GM12878 (cell line): ENCODE data around the gene KPNA1. TPM values are rescaled to one million over a fixed set of nuclear protein-coding genes. Genes with fewer than 3 reads are reported as not detected.

Source experiments
- BCL3 ChIP-seq: IDR thresholded peaks from 2 replicates; pipeline ENCODE4 v1.6.1; 2011; ENCODE audit warnings: borderline replicate concordance, low read depth, mild to moderate bottlenecking, moderate library complexity, low read length; ENCODE audit not compliant: insufficient read depth, poor library complexity, severe bottlenecking
- BRCA1 ChIP-seq: IDR thresholded peaks from 2 replicates; pipeline ENCODE4 v1.6.1; 2011; ENCODE audit warnings: low read depth, low read length, improper control_type of control experiment
- CREB1 ChIP-seq: IDR thresholded peaks from 2 replicates; pipeline ENCODE4 v1.6.1; 2012; ENCODE audit warnings: low read depth, mild to moderate bottlenecking, inconsistent platforms
- EGR1 ChIP-seq, 2 experiments: IDR thresholded peaks; 1 replicate in 1 of 2; 2 replicates in 1 of 2; pipeline ENCODE4 v1.6.1; 2011 to 2012; ENCODE audit warnings: low read depth in 2 of 2, low read length in 2 of 2, borderline replicate concordance in 1 of 2, mild to moderate bottlenecking in 1 of 2, moderate library complexity in 1 of 2
- EZH2 ChIP-seq: IDR thresholded peaks from 2 replicates; pipeline ENCODE4 v1.6.1; 2012; ENCODE audit warnings: low read depth, mild to moderate bottlenecking, control low read depth, inconsistent platforms, low read length, borderline replicate concordance; ENCODE audit not compliant: control insufficient read depth
- FOXK2 ChIP-seq: fragments of 450-650 bp; IDR thresholded peaks from 2 replicates; pipeline ENCODE4 v1.6.1; 2017; ENCODE audit warnings: mild to moderate bottlenecking, moderate library complexity
- HDAC2 ChIP-seq: fragments of 200-600 bp; sonication (generic); IDR thresholded peaks from 2 replicates; pipeline ENCODE4 v1.6.1; 2017
- HSF1 ChIP-seq: fragments of 150-350 bp; IDR thresholded peaks from 2 replicates; pipeline ENCODE4 v1.6.1; 2014; ENCODE audit warnings: mild to moderate bottlenecking, low read depth, low read length
- JUND ChIP-seq: IDR thresholded peaks from 2 replicates; pipeline ENCODE4 v1.6.1; 2012; ENCODE audit warnings: low read depth, mild to moderate bottlenecking, low read length, improper control_type of control experiment, moderate library complexity
- LARP7 ChIP-seq: fragments of 450-650 bp; IDR thresholded peaks from 2 replicates; pipeline ENCODE4 v1.6.1; 2017; ENCODE audit warnings: mild to moderate bottlenecking
- MAX ChIP-seq: IDR thresholded peaks from 2 replicates; pipeline ENCODE4 v1.6.1; 2012; ENCODE audit warnings: low read depth, low read length, improper control_type of control experiment
- MLLT1 ChIP-seq: fragments of 450-650 bp; IDR thresholded peaks from 2 replicates; pipeline ENCODE4 v1.6.1; 2016; ENCODE audit warnings: mild to moderate bottlenecking
- MXI1 ChIP-seq: fragments of 150-350 bp; IDR thresholded peaks from 2 replicates; pipeline ENCODE4 v1.6.1; 2011; ENCODE audit warnings: low read depth, mild to moderate bottlenecking, inconsistent platforms, low read length, improper control_type of control experiment
- NBN ChIP-seq: fragments of 450-650 bp; IDR thresholded peaks from 2 replicates; pipeline ENCODE4 v1.6.1; 2016
- NR2F1 ChIP-seq: fragments of 450-650 bp; conservative IDR thresholded peaks from 2 replicates; pipeline ENCODE4 v1.6.1; 2017; ENCODE audit warnings: mild to moderate bottlenecking
- PAX5 ChIP-seq: IDR thresholded peaks from 2 replicates; pipeline ENCODE4 v1.6.1; 2011; ENCODE audit warnings: low read depth, low read length, borderline replicate concordance
- RAD51 ChIP-seq: fragments of 450-650 bp; IDR thresholded peaks from 2 replicates; pipeline ENCODE4 v1.6.1; 2016; ENCODE audit warnings: moderate library complexity, mild to moderate bottlenecking, inconsistent platforms
- SIN3A ChIP-seq: IDR thresholded peaks from 2 replicates; pipeline ENCODE4 v1.6.1; 2012; ENCODE audit warnings: low read depth, low read length, improper control_type of control experiment
- SKIL ChIP-seq: fragments of 450-650 bp; IDR thresholded peaks from 2 replicates; pipeline ENCODE4 v1.6.1; 2017; ENCODE audit warnings: mild to moderate bottlenecking, low read depth, inconsistent platforms; ENCODE audit not compliant: poor library complexity, severe bottlenecking
- SMAD5 ChIP-seq: IDR thresholded peaks from 2 replicates; pipeline ENCODE4 v1.6.1; 2016; ENCODE audit warnings: antibody characterized with exemption, low read depth
- SMC3 ChIP-seq: IDR thresholded peaks from 2 replicates; pipeline ENCODE4 v1.6.1; 2011; ENCODE audit warnings: low read length, improper control_type of control experiment, borderline replicate concordance
- YBX1 ChIP-seq: fragments of 450-650 bp; IDR thresholded peaks from 2 replicates; pipeline ENCODE4 v1.6.1; 2016; ENCODE audit warnings: antibody characterized with exemption
- ZNF24 ChIP-seq: fragments of 450-650 bp; IDR thresholded peaks from 2 replicates; pipeline ENCODE4 v1.6.1; 2017; ENCODE audit warnings: antibody characterized with exemption, mild to moderate bottlenecking
- polyA plus RNA-seq, 11 experiments: library from polyadenylated mRNA; depleted of rRNA in 4 of 11; unstranded in 6 of 11; stranded (reverse) in 5 of 11; fragments of >200 nt; fragmentation: Nextera tagmentation in 4 of 11; fragmentation: Illumina TruSeq in 1 of 11; extraction: Ambion mirVana in 4 of 11; extraction: Trizol in 1 of 11; gene quantifications; 1 replicate in 1 of 11; 2 replicates in 10 of 11; pipeline versions ENCODE4 v1.2.1 to v1.2.3, GENCODE V29; 2011 to 2016; ENCODE audit warnings: inconsistent platforms in 2 of 11, missing spikeins in 2 of 11, low read depth in 1 of 11
- total RNA-seq, 4 experiments: library from RNA; depleted of rRNA in 3 of 4; stranded (reverse); fragments of >200 nt in 3 of 4; fragmentation: Illumina TruSeq in 1 of 4; extraction: Trizol in 1 of 4; gene quantifications; 2 replicates each; pipeline versions ENCODE4 v1.2.1 to v1.2.3, GENCODE V29; 2013 to 2021

Gene KPNA1
- total and polyA plus RNA-seq, 10 of the 15 experiments (the other 5 are each of a cell fraction or from before 2014, with no cell fraction given) = 8.5 to 52.7 (median 41.0) TPM

- peak; percentile 78; the same call in 1 of the 2 replicates for TF ChIP-seq MAX
- TF ChIP-seq FOXK2 = peak; percentile 85
- peak; percentile 93 for TF ChIP-seq MXI1
- peak; percentile 90 for TF ChIP-seq SMAD5
- TF ChIP-seq LARP7 = peak; percentile 44; the same call in 1 of the 2 replicates
- no peak for TF ChIP-seq NR2F1
- no peak for TF ChIP-seq BRCA1
- TF ChIP-seq YBX1 = no peak
- peak; percentile 84 for TF ChIP-seq RAD51
- TF ChIP-seq MLLT1 = peak; percentile 59; the same call in 1 of the 2 replicates
- no peak for TF ChIP-seq BCL3
- peak; percentile 70; the same call in 1 of the 2 replicates for TF ChIP-seq PAX5
- TF ChIP-seq HDAC2 = no peak
- peak; percentile 6; the same call in 1 of the 2 replicates for TF ChIP-seq JUND
- TF ChIP-seq ZNF24 = no peak
- peak; percentile 52 for TF ChIP-seq CREB1
- peak; percentile 93 for TF ChIP-seq NBN
- peak in 1 of 2 experiments; percentile 29; a peak in 1 of 3 replicates for TF ChIP-seq EGR1 (IDR thresholded peaks at IDR 0.05; ENCODE audit: borderline replicate concordance in 1 of 2, low read depth in 2 of 2, low read length in 2 of 2)
- TF ChIP-seq SKIL = peak; percentile 83
- TF ChIP-seq EZH2 = no peak
- TF ChIP-seq HSF1 = no peak
- TF ChIP-seq SMC3 = no peak
- TF ChIP-seq SIN3A = peak; percentile 94
These were observed 98.7 kb downstream of the KPNA1 start, which contains the start of gene WDR5B (continued) for GRCh38 chr3:122415762-122416654.
